Measurements from ENCODE around the gene DEFB114.

DNA sequence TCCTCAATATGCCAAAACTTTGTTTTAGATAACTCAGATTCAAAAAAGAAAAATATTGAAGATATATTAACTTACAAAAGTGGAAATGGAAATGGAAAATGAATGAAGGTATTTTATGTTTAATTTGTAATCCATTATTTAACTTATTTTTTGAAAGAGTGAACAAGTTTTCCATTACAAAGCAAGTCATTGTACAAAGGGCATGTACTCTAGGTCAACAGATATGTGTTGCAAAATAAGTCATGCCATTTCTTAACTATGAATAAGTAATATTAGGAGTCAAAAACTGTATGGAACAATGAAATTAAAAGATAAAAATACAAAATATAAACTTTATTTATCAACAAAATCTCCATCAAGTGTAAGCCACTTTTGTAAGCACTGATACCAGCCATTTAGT lies 31.3 kb upstream of the DEFB114 start:
- TF ChIP-seq, protein P1, sequence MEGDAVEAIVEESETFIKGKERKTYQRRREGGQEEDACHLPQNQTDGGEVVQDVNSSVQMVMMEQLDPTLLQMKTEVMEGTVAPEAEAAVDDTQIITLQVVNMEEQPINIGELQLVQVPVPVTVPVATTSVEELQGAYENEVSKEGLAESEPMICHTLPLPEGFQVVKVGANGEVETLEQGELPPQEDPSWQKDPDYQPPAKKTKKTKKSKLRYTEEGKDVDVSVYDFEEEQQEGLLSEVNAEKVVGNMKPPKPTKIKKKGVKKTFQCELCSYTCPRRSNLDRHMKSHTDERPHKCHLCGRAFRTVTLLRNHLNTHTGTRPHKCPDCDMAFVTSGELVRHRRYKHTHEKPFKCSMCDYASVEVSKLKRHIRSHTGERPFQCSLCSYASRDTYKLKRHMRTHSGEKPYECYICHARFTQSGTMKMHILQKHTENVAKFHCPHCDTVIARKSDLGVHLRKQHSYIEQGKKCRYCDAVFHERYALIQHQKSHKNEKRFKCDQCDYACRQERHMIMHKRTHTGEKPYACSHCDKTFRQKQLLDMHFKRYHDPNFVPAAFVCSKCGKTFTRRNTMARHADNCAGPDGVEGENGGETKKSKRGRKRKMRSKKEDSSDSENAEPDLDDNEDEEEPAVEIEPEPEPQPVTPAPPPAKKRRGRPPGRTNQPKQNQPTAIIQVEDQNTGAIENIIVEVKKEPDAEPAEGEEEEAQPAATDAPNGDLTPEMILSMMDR (IDR thresholded peaks at IDR 0.05) = no peak
- TF ChIP-seq POLR2A (IDR thresholded peaks at IDR 0.05) (no peak), EP300 (IDR thresholded peaks at IDR 0.05) (no peak)
